Upper lobe of left lung (tissue), 6 donors: ENCODE results near the gene OTOG. TPM values are rescaled to one million over a fixed set of nuclear protein-coding genes. Genes with fewer than 3 reads are reported as not detected.

Experiments used
- ATAC-seq, 2 donors: fragments of 200-7000 bp; cut with Tn5 transposase; one replicate each; pipeline ENCODE4 v1.9.1; 2022; ENCODE audit warnings: mild to moderate bottlenecking in 2 of 2, moderate library complexity in 2 of 2; ENCODE audit not compliant: low FRiP score in 2 of 2
- DNase-seq, 2 donors: peaks; one replicate each; pipeline ENCODE4 v3.0.0-alpha.2; 2019 to 2020
- H3K27ac ChIP-seq, 4 donors: fragments of 200-600 bp; sonication (generic); one replicate each; pipeline ENCODE4 v1.5.1; 2016 to 2019
- H3K27me3 ChIP-seq, 4 donors: fragments of 200-600 bp; sonication (generic); one replicate each; pipeline ENCODE4 v1.5.1; 2017 to 2019
- H3K36me3 ChIP-seq, 4 donors: fragments of 200-600 bp; sonication (generic); one replicate each; pipeline ENCODE4 v1.5.1; 2016 to 2019
- H3K4me1 ChIP-seq, 4 donors: fragments of 200-600 bp; sonication (generic); one replicate each; pipeline ENCODE4 v1.5.1; 2018 to 2019
- H3K4me3 ChIP-seq, 4 donors: fragments of 200-600 bp; sonication (generic); one replicate each; pipeline ENCODE4 v1.5.1; 2017 to 2019; ENCODE audit warnings: mild to moderate bottlenecking in 2 of 4, moderate library complexity in 1 of 4
- H3K9me3 ChIP-seq, 4 donors: fragments of 200-600 bp; sonication (generic); one replicate each; pipeline ENCODE4 v1.5.1; 2018 to 2019
- CTCF ChIP-seq, 6 experiments: fragments of 450-650 bp in 4 of 6; fragments of 200-600 bp in 2 of 6; sonication (generic) in 2 of 6; IDR thresholded peaks; one replicate each; pipeline ENCODE4 v1.5.1; 2016 to 2019; ENCODE audit warnings: antibody characterized with exemption in 6 of 6
- EP300 ChIP-seq, 4 donors: sonication (generic); formaldehyde crosslinking; IDR thresholded peaks; one replicate each; pipeline ENCODE4 v1.5.1; 2017; ENCODE audit warnings: antibody characterized with exemption in 4 of 4, control low read depth in 2 of 4
- POLR2A ChIP-seq, 4 donors: fragments of 450-650 bp; IDR thresholded peaks; one replicate each; pipeline ENCODE4 v1.5.1; 2016 to 2017; ENCODE audit warnings: antibody characterized with exemption in 4 of 4, mild to moderate bottlenecking in 2 of 4
- POLR2AphosphoS5 ChIP-seq, 2 donors: sonication (generic); formaldehyde crosslinking; IDR thresholded peaks; one replicate each; pipeline ENCODE4 v1.5.1; 2017; ENCODE audit warnings: antibody characterized with exemption in 2 of 2
- WGBS, 2 donors: methylation state at CpG; one replicate each; pipeline ENCODE4 v1.1.5; 2017 to 2018; 5-methylcytosine and 5-hydroxymethylcytosine counted together
- total RNA-seq, 6 donors: library from RNA; depleted of rRNA in 4 of 6; stranded (reverse); fragments of >200 nt in 4 of 6; gene quantifications; one replicate each; pipeline versions ENCODE4 v1.1.0 to v1.2.1, GENCODE V29; 2016 to 2021
- donor health status: DM: no; HTN: no; CAD: no; lungs with moderate emphysema.
- donor health status: DM: no; HTN: yes; CAD: no; lungs with severe emphysema.

OTOG gene
- total RNA-seq, 6 donors from 2014 or later: not detected

DNA sequence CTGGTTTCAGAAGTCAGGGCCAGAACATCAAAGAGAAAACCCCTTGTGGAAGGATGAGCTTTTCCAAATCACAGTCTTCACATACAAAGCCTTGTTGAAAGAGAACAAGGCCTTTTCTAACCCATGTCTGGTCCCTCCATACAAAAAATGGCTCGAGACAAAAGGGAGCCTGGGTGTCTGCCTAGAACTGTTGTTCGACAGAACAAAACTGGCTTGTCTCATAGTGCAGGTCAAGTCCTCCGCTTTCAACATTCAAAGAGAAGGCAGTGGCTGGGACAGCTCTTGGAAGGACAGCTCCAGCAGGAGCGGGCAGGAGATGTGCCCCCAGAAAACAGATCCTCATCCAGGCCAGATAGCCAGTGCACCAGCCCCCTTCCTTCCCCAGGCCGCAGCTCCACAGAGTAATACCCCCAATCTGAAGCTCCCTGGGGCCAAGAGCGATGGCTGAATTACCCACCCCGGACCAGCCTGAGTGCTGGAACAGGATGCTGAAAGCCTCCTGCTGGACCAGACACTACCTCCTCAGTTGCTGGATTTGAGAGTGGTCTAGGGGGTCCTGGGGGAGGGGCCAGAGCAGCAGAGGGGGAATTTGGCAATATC lies 30.4 kb upstream of the OTOG start:
- Histone ChIP-seq H3K27ac (no peak overlapping the region), H3K4me1 (no peaks in the 10 kb centered on the region), H3K9me3 (no peaks in the 10 kb centered on the region), H3K27me3 (no peaks in the 10 kb centered on the region), H3K4me3 (no peak overlapping the region), H3K36me3 (no peaks in the 10 kb centered on the region)
- WGBS, 2 donors: 93 to 95% methylated on average over 4 to 7 of the region's 7 CpGs
- ATAC-seq (no peak), DNase-seq (no peak)
- no peak for TF ChIP-seq POLR2A (IDR thresholded peaks at IDR 0.05)
- no peak for TF ChIP-seq CTCF (IDR thresholded peaks at IDR 0.05)
- no peak for TF ChIP-seq EP300 (IDR thresholded peaks at IDR 0.05)
- TF ChIP-seq POLR2AphosphoS5 (IDR thresholded peaks at IDR 0.05): no peak

DNA sequence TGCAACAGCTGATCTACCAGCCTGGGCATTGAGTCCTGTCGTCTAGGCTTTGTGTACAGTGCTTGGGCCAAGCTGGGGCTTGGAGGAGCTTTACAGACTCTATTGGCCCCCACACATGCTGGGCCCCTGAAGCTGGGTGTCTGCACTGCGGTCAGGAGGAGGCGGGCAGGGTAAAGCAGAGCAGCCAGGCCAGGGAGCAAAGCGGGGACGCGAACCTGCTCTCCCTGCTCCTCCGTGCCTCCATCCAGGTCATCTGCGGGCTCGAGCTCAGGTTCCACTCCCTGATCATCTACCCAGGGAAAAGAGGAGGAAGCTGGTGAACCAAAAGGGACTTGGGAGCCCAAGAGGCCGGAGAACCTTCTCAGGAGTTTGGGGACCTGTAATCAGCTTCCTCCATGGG lies 29.9 kb upstream of the OTOG start:
- ATAC-seq (peak in 1 of 2 donors; percentile 2), DNase-seq (no peak)
- H3K4me1 ChIP-seq: no peaks in the 10 kb centered on the region
- no peak overlapping the region for H3K4me3 ChIP-seq
- TF ChIP-seq POLR2AphosphoS5 (IDR thresholded peaks at IDR 0.05) (no peak), CTCF (IDR thresholded peaks at IDR 0.05) (no peak), POLR2A (IDR thresholded peaks at IDR 0.05) (no peak), EP300 (IDR thresholded peaks at IDR 0.05) (no peak)
- WGBS, 2 donors: 88 to 91% methylated on average over 10 of the region's 10 CpGs
- no peaks in the 10 kb centered on the region for H3K9me3 ChIP-seq
- no peaks in the 10 kb centered on the region for H3K36me3 ChIP-seq
- H3K27ac ChIP-seq: no peak overlapping the region
- H3K27me3 ChIP-seq: no peaks in the 10 kb centered on the region

DNA sequence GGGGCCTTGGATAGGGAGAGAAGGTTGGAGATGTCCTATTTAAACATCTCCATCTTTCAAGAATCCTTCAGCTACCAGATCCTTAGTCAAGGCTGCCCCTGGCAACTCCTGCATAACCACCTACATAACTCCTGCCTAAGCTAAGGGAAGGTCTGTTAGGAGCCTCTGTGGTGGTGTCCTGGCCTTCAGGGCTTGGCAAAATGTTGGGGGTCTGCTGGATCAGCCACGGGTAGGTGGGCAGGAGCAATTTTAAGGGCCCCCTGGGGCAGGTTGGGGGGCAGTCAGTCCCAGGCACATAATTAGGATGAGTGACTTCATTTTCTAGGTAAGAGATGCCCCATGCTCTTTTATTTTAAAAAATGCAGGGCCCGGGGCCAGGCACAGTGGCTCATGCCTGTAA lies 28.7 kb upstream of the OTOG start:
- H3K9me3 ChIP-seq: no peaks in the 10 kb centered on the region
- H3K36me3 ChIP-seq: no peaks in the 10 kb centered on the region
- no peak for DNase-seq
- H3K27me3 ChIP-seq: no peaks in the 10 kb centered on the region
- WGBS, 2 donors: 76 to 90% methylated on average over 2 of the region's 2 CpGs
- ATAC-seq: no peak
- H3K4me3 ChIP-seq: no peak overlapping the region
- TF ChIP-seq CTCF (IDR thresholded peaks at IDR 0.05) (no peak), POLR2A (IDR thresholded peaks at IDR 0.05) (no peak), EP300 (IDR thresholded peaks at IDR 0.05) (no peak), POLR2AphosphoS5 (IDR thresholded peaks at IDR 0.05) (no peak)
- H3K4me1 ChIP-seq: no peaks in the 10 kb centered on the region
- no peak overlapping the region for H3K27ac ChIP-seq

- TF ChIP-seq POLR2AphosphoS5 (IDR thresholded peaks at IDR 0.05) (no peak), EP300 (IDR thresholded peaks at IDR 0.05) (no peak)
- H3K27me3 ChIP-seq: no peaks in the 10 kb centered on the region
- H3K4me1 ChIP-seq: no peaks in the 10 kb centered on the region
- H3K9me3 ChIP-seq: no peaks in the 10 kb centered on the region
- H3K36me3 ChIP-seq: no peaks in the 10 kb centered on the region
- no peak overlapping the region for H3K4me3 ChIP-seq
- WGBS, 2 donors: 74 to 78% methylated on average over 7 of the region's 7 CpGs
- DNase-seq (no peak), ATAC-seq (no peak)
- no peak overlapping the region for H3K27ac ChIP-seq
These were observed 27.8 kb upstream of the OTOG start for GRCh38 chr11:17519061-17519885.

DNA sequence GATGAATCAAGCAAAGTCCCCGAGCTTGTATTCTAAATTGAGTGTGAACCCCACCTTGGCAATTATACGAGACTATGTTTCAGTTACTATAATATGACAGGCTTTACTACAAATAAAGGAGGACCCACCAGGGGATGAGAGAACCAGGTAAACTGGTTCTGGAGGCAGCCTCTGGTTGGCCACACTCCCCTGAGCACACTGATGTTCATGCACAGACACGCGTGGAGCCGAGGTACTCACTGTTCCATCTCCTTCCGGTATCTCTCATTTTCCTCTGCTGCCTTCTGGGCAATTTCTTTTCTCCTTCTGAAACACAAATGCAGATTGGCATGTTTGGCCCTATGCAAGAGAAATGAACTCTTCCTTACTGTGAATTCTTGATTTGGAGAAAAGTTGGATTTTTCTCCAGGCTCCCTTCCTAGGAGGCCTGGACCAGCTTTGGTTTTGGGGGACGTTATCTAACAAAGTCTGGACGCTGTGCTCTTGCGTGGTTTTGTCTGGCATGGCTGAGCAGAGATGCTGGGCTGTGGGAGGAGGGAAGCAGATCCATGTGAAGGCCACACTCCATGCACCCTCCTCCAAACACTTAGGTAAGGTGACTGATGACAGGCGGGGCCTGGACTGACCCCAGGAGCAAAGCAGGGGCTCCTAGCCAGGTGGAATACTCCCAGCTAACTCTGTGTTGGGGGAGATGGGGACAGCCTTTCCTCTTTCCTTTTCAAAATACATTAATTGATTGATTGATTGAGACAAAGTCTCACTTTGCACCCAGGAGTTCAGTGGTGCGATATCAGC lies 25.8 kb upstream of the OTOG start:
- H3K36me3 ChIP-seq: no peaks in the 10 kb centered on the region
- DNase-seq: no peak
- no peak overlapping the region for H3K4me3 ChIP-seq
- no peaks in the 10 kb centered on the region for H3K9me3 ChIP-seq
- no peak overlapping the region for H3K27ac ChIP-seq
- ATAC-seq: no peak
- H3K4me1 ChIP-seq: no peaks in the 10 kb centered on the region
- TF ChIP-seq EP300 (IDR thresholded peaks at IDR 0.05) (no peak), CTCF (IDR thresholded peaks at IDR 0.05) (no peak), POLR2A (IDR thresholded peaks at IDR 0.05) (no peak), POLR2AphosphoS5 (IDR thresholded peaks at IDR 0.05) (no peak)
- 81 to 85% methylated on average over 10 to 11 of the region's 11 CpGs for WGBS, 2 donors
- H3K27me3 ChIP-seq: no peaks in the 10 kb centered on the region
